Non-pigmented ciliary epithelial cell (primary cell): Measurements from ENCODE around the gene AHDC1.

Experiments used
- DNase-seq: peaks from one replicate; pipeline ENCODE4 v3.0.0-alpha.2; 2010; ENCODE audit warnings: low read depth

AHDC1 gene

GRCh38 chr1:27531959-27532685 is 71.8 kb downstream of the AHDC1 start:
- no peak for DNase-seq

GRCh38 chr1:27530192-27530591 is 73.8 kb downstream of the AHDC1 start:
- DNase-seq = no peak

GRCh38 chr1:27529704-27530018 is 74.3 kb downstream of the AHDC1 start:
- DNase-seq = no peak

- no peak for DNase-seq
Measured at GRCh38 chr1:27528818-27529703, 74.9 kb downstream of the AHDC1 start.

GRCh38 chr1:27527890-27528817 is 75.8 kb downstream of the AHDC1 start:
- no peak for DNase-seq

- DNase-seq = no peak
Measured at GRCh38 chr1:27527223-27527889, 76.6 kb downstream of the AHDC1 start.

GRCh38 chr1:27526569-27527222 is 77.2 kb downstream of the AHDC1 start:
- no peak for DNase-seq

GRCh38 chr1:27525296-27526272 is 78.4 kb downstream of the AHDC1 start:
- DNase-seq = no peak

GRCh38 chr1:27523337-27524020 is 80.5 kb downstream of the AHDC1 start:
- DNase-seq = no peak

- no peak for DNase-seq
Measured at GRCh38 chr1:27522432-27523336, 81.3 kb downstream of the AHDC1 start.

- DNase-seq = no peak
Measured at GRCh38 chr1:27521861-27522431, 82.0 kb downstream of the AHDC1 start.

- DNase-seq = no peak
Measured at GRCh38 chr1:27521336-27521831, 82.6 kb downstream of the AHDC1 start.

GRCh38 chr1:27520651-27521050 is 83.3 kb downstream of the AHDC1 start:
- DNase-seq = no peak

GRCh38 chr1:27519331-27520258 is 84.3 kb downstream of the AHDC1 start:
- no peak for DNase-seq

- no peak for DNase-seq
Measured at GRCh38 chr1:27518808-27519207, 85.1 kb downstream of the AHDC1 start.

- DNase-seq = no peak
Measured at GRCh38 chr1:27517907-27518718, 85.8 kb downstream of the AHDC1 start.
